Fibroblast of lung (primary cell): ENCODE results near the gene HP1BP3. TPM values are rescaled to one million over a fixed set of nuclear protein-coding genes. Genes with fewer than 3 reads are reported as not detected.

ENCODE experiments used
- DNase-seq, 2 donors: peaks; one replicate each; pipeline versions ENCODE4 v3.0.0 to v3.0.0-alpha.2; 2010; ENCODE audit warnings: low read depth in 2 of 2
- H2AFZ ChIP-seq: 2 replicates; pipeline ENCODE4 v1.5.1; 2012; ENCODE audit warnings: low read length, control low read depth, inconsistent platforms
- H3K27ac ChIP-seq: 2 replicates; pipeline ENCODE4 v1.5.1; 2011; ENCODE audit warnings: low read length, control low read depth; ENCODE audit not compliant: insufficient read depth
- H3K27me3 ChIP-seq: 2 replicates; pipeline ENCODE4 v1.5.1; 2011; ENCODE audit warnings: mild to moderate bottlenecking, low read length; ENCODE audit not compliant: control insufficient read depth, insufficient read depth
- H3K36me3 ChIP-seq: 2 replicates; pipeline ENCODE4 v1.5.1; 2011; ENCODE audit warnings: low read length; ENCODE audit not compliant: control insufficient read depth, insufficient read depth
- H3K4me1 ChIP-seq: 2 replicates; pipeline ENCODE4 v1.5.1; 2011; ENCODE audit warnings: low read length; ENCODE audit not compliant: control insufficient read depth, insufficient read depth; ENCODE audit errors: extremely low read depth
- H3K4me2 ChIP-seq: 2 replicates; pipeline ENCODE4 v1.5.1; 2011; ENCODE audit warnings: low read length, control low read depth; ENCODE audit not compliant: insufficient read depth; ENCODE audit errors: extremely low read depth
- H3K4me3 ChIP-seq, 4 experiments: fragments of 200-600 bp in 1 of 4; sonication (generic) in 1 of 4; replicated peaks in 1 of 4; 2 replicates each; pipeline ENCODE4 v1.5.1; 2011 to 2016; ENCODE audit warnings: low read length in 4 of 4, low read depth in 3 of 4, mild to moderate bottlenecking in 3 of 4, control low read depth in 2 of 4, inconsistent platforms in 1 of 4, mixed read lengths in 1 of 4; ENCODE audit not compliant: insufficient read depth in 1 of 4; ENCODE audit errors: control extremely low read depth in 1 of 4
- H3K79me2 ChIP-seq: 2 replicates; pipeline ENCODE4 v1.5.1; 2012; ENCODE audit warnings: mild to moderate bottlenecking, low read length, inconsistent platforms; ENCODE audit not compliant: control insufficient read depth, insufficient read depth
- H3K9ac ChIP-seq: 2 replicates; pipeline ENCODE4 v1.5.1; 2011; ENCODE audit warnings: mild to moderate bottlenecking, low read length, control low read depth; ENCODE audit not compliant: insufficient read depth
- H3K9me3 ChIP-seq: 2 replicates; pipeline ENCODE4 v1.5.1; 2012; ENCODE audit warnings: low read depth, low read length; ENCODE audit not compliant: control insufficient read depth, insufficient read depth
- H4K20me1 ChIP-seq: 2 replicates; pipeline ENCODE4 v1.5.1; 2011; ENCODE audit warnings: low read length; ENCODE audit not compliant: control insufficient read depth, insufficient read depth; ENCODE audit errors: extremely low read depth
- CTCF ChIP-seq, 2 donors: IDR thresholded peaks in 1 of 2; conservative IDR thresholded peaks in 1 of 2; 1 replicate in 1 of 2; 2 replicates in 1 of 2; pipeline ENCODE4 v1.5.1; 2011 to 2012; ENCODE audit warnings: low read length in 2 of 2, control low read depth in 1 of 2, inconsistent platforms in 1 of 2, low read depth in 1 of 2, mild to moderate bottlenecking in 1 of 2
- EZH2 ChIP-seq: IDR thresholded peaks from 2 replicates; pipeline ENCODE4 v1.5.1; 2012; ENCODE audit warnings: low read length, control low read depth, mild to moderate bottlenecking; ENCODE audit errors: missing control alignments
- polyA plus RNA-seq, 2 donors: library from polyadenylated mRNA; depleted of rRNA in 1 of 2; stranded (reverse) in 1 of 2; unstranded in 1 of 2; fragments of >200 nt; gene quantifications; 2 replicates each; pipeline ENCODE4 v1.2.1, GENCODE V29; 2011 to 2012; ENCODE audit warnings: missing spikeins in 1 of 2
- total RNA-seq: library from RNA; depleted of rRNA; stranded (reverse); fragments of >200 nt; gene quantifications from 2 replicates; pipeline ENCODE4 v1.2.1, GENCODE V29; 2014

HP1BP3 gene
- total and polyA plus RNA-seq, 2 donors (not counting 1 experiment from before 2014, with no cell fraction given), result 201 to 255 TPM

GRCh38 chr1:20725189-20726117 lies 61.7 kb downstream of the HP1BP3 start:
- Histone ChIP-seq H3K4me2 (no peak overlapping the region), H3K27ac (no peak overlapping the region), H3K27me3 (no peaks in the 10 kb centered on the region), H3K4me3 (no peak overlapping the region), H2AFZ (no peak overlapping the region), H3K36me3 (peaks cover 3% of the 10 kb centered on the region), H3K9ac (no peak overlapping the region), H3K9me3 (no peaks in the 10 kb centered on the region), H4K20me1 (no peaks in the 10 kb centered on the region), H3K4me1 (peaks cover under 1% of the 10 kb centered on the region), H3K79me2 (no peaks in the 10 kb centered on the region)
- no peak for TF ChIP-seq EZH2
- no peak for TF ChIP-seq CTCF (conservative IDR thresholded peaks at IDR 0.05 in 1 of 2, IDR thresholded peaks at IDR 0.05 in 1 of 2; ENCODE audit: low read depth in 1 of 2, low read length in 2 of 2)
- DNase-seq, result peak; percentile 62 to 68

- no peaks in the 10 kb centered on the region for H4K20me1 ChIP-seq
- no peak for TF ChIP-seq EZH2
- TF ChIP-seq CTCF (conservative IDR thresholded peaks at IDR 0.05 in 1 of 2, IDR thresholded peaks at IDR 0.05 in 1 of 2; ENCODE audit: low read depth in 1 of 2, low read length in 2 of 2), result no peak
- no peak for DNase-seq
- H3K9ac ChIP-seq, result no peak overlapping the region
- H3K27ac ChIP-seq, result no peak overlapping the region
- no peaks in the 10 kb centered on the region for H3K4me1 ChIP-seq
- H2AFZ ChIP-seq, result no peak overlapping the region
- H3K4me2 ChIP-seq, result no peak overlapping the region
- no peaks in the 10 kb centered on the region for H3K9me3 ChIP-seq
- no peaks in the 10 kb centered on the region for H3K27me3 ChIP-seq
- no peak overlapping the region for H3K4me3 ChIP-seq
- H3K36me3 ChIP-seq, result peaks cover 3% of the 10 kb centered on the region
- no peaks in the 10 kb centered on the region for H3K79me2 ChIP-seq
Observed at GRCh38 chr1:20724364-20725188, 62.5 kb downstream of the HP1BP3 start.
